Activated B cell treated with CpG ODN at 0.5 μM for 24 hours (primary cell): ENCODE measurements around the gene NCAM1. TPM values are rescaled to one million over a fixed set of nuclear protein-coding genes. Genes with fewer than 3 reads are reported as not detected.
"Not testable (repeated sequence)": the region's sequence is repeated elsewhere in the genome, so short reads cannot be mapped to it uniquely, and the experiment has no call there.

ENCODE experiments used
- ATAC-seq: fragments of 200-7000 bp; cut with Tn5 transposase; one replicate; pipeline ENCODE4 v1.10.0; 2021; ENCODE audit warnings: low read depth, mild to moderate bottlenecking, moderate library complexity
- CTCF ChIA-PET: fragments of 350-600 bp; sonication (Branson Sonifier 250); formaldehyde crosslinking; loops from one replicate; lab custom pipeline; 2021; ENCODE audit warnings: antibody characterized with exemption; lab: Charles Lee
- POLR2A ChIA-PET: fragments of 350-600 bp; sonication (Branson Sonifier 250); formaldehyde crosslinking; loops from one replicate; lab custom pipeline; 2021; ENCODE audit warnings: antibody characterized with exemption; lab: Charles Lee
- DNase-seq: peaks from one replicate; pipeline ENCODE4 v3.0.0; 2022
- H3K27ac Mint-ChIP-seq: one replicate; pipeline ENCODE4 v1.8.0; 2020; ENCODE audit warnings: mixed read lengths
- H3K27me3 Mint-ChIP-seq: one replicate; pipeline ENCODE4 v1.8.0; 2021; ENCODE audit warnings: mixed read lengths
- H3K36me3 Mint-ChIP-seq: one replicate; pipeline ENCODE4 v1.8.0; 2021; ENCODE audit warnings: low read depth, mixed read lengths
- H3K4me1 Mint-ChIP-seq: one replicate; pipeline ENCODE4 v1.8.0; 2021; ENCODE audit warnings: mixed read lengths
- H3K4me3 Mint-ChIP-seq: one replicate; pipeline ENCODE4 v1.8.0; 2020; ENCODE audit warnings: mild to moderate bottlenecking, mixed read lengths
- H3K9me3 Mint-ChIP-seq: one replicate; pipeline ENCODE4 v1.8.0; 2020; ENCODE audit warnings: mixed read lengths
- intact Hi-C: fragments of 100-400 bp; cut with micrococcal nuclease; formaldehyde crosslinking; loops from one replicate; pipeline ENCODE4 v1.15.1; 2024
- total RNA-seq: library from RNA; stranded (reverse); gene quantifications from 2 replicates; pipeline ENCODE4 v1.2.3, GENCODE V29; 2022
- TF ChIP-seq, protein P1 (sequence below): fragments of 200-600 bp; IDR thresholded peaks from one replicate; pipeline ENCODE4 v1.8.0; 2022; ENCODE audit warnings: antibody characterized with exemption, mild to moderate bottlenecking

NCAM1 gene
- total RNA-seq, 1 donor from 2014 or later, result not detected

- ChIA-PET POLR2A (no interaction called here), CTCF (no interaction called here)
- no peaks in the 10 kb centered on the region for H3K36me3 Mint-ChIP-seq
- intact Hi-C loops, result no loop called here
- H3K4me3 Mint-ChIP-seq, result no peak overlapping the region
- no peak for DNase-seq
- no peaks in the 10 kb centered on the region for H3K4me1 Mint-ChIP-seq
- no peaks in the 10 kb centered on the region for H3K9me3 Mint-ChIP-seq
- no peak for ATAC-seq
- no peak overlapping the region for H3K27ac Mint-ChIP-seq
- peaks cover 3% of the 10 kb centered on the region for H3K27me3 Mint-ChIP-seq
- TF ChIP-seq, protein P1, sequence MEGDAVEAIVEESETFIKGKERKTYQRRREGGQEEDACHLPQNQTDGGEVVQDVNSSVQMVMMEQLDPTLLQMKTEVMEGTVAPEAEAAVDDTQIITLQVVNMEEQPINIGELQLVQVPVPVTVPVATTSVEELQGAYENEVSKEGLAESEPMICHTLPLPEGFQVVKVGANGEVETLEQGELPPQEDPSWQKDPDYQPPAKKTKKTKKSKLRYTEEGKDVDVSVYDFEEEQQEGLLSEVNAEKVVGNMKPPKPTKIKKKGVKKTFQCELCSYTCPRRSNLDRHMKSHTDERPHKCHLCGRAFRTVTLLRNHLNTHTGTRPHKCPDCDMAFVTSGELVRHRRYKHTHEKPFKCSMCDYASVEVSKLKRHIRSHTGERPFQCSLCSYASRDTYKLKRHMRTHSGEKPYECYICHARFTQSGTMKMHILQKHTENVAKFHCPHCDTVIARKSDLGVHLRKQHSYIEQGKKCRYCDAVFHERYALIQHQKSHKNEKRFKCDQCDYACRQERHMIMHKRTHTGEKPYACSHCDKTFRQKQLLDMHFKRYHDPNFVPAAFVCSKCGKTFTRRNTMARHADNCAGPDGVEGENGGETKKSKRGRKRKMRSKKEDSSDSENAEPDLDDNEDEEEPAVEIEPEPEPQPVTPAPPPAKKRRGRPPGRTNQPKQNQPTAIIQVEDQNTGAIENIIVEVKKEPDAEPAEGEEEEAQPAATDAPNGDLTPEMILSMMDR, result no peak
These were observed 85.6 kb downstream of the NCAM1 start for GRCh38 chr11:113046866-113047265.

DNA sequence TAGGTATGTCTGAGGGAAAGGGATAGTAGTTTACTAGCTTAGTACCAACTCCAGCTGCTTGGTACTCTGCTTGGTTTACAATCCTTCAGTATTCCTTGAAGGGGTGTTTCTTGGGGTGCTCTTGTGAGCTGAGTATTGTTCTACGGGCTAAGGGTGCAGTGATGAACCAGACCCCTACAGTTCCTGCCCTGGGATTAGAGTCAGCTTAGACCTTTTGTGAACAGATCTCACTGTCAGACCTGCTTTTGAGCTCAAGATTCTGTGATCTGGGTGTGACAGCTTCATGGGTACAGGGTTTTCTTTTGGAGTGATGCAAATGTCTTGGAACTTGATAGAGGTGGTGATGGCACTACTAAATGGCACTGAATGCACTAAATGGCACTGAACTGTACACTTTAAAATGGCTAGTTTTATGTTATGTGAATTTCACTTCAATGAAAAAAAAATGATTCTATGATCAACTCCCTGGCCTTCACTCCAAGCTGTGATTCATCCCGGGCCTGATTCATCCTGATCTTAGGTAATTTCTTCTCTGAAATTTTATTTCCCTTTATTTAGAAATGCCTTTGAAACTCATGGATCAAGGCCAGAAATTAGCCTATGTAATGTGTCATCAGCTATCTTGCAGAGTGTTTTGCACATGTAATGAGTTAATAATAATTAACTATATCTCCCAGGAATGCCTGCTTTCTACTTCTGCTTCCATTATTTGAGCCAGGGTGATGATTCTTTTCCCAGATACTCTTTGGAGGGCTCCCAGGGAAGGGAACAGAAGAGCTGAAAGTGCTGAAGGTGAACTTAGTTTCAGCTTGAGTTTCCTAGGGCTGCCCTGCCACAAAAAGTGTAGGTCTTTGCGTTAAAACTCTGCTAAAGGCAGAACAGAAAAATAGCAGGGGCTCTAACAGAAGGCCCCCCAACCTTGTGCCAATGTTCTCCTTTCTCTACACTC lies 87.9 kb downstream of the NCAM1 start:
- Mint-ChIP-seq H3K9me3 (no peaks in the 10 kb centered on the region), H3K27ac (no peak overlapping the region), H3K36me3 (no peaks in the 10 kb centered on the region), H3K4me1 (no peaks in the 10 kb centered on the region), H3K27me3 (no peaks in the 10 kb centered on the region), H3K4me3 (no peak overlapping the region)
- intact Hi-C loops, result no loop called here
- TF ChIP-seq, protein P1, result no peak
- ChIA-PET CTCF (no interaction called here), POLR2A (no interaction called here)
- no peak for DNase-seq
- ATAC-seq, result no peak

GRCh38 chr11:113053042-113053441 lies 91.8 kb downstream of the NCAM1 start:
- POLR2A ChIA-PET, ATAC-seq, intact Hi-C loops, DNase-seq, H3K4me3 Mint-ChIP-seq, H3K4me1 Mint-ChIP-seq, H3K27ac Mint-ChIP-seq, H3K36me3 Mint-ChIP-seq, H3K27me3 Mint-ChIP-seq, CTCF ChIA-PET, H3K9me3 Mint-ChIP-seq: not testable (repeated sequence)

- Mint-ChIP-seq H3K27ac (no peak overlapping the region), H3K27me3 (no peaks in the 10 kb centered on the region), H3K9me3 (no peaks in the 10 kb centered on the region), H3K4me3 (no peak overlapping the region), H3K4me1 (no peaks in the 10 kb centered on the region), H3K36me3 (no peaks in the 10 kb centered on the region)
- DNase-seq, result no peak
- CTCF ChIA-PET, result no interaction called here
- TF ChIP-seq, protein P1, result no peak
- POLR2A ChIA-PET, result no interaction called here
- ATAC-seq, result no peak
- intact Hi-C loops, result no loop called here
These were observed 95.8 kb downstream of the NCAM1 start for GRCh38 chr11:113057038-113057437.

GRCh38 chr11:113059548-113059947 lies 98.3 kb downstream of the NCAM1 start:
- H3K27me3 Mint-ChIP-seq, result no peaks in the 10 kb centered on the region
- TF ChIP-seq, protein P1, result no peak
- no peaks in the 10 kb centered on the region for H3K9me3 Mint-ChIP-seq
- intact Hi-C loops, result no loop called here
- H3K4me1 Mint-ChIP-seq, result no peaks in the 10 kb centered on the region
- no peaks in the 10 kb centered on the region for H3K36me3 Mint-ChIP-seq
- DNase-seq (no peak), ATAC-seq (no peak)
- H3K27ac Mint-ChIP-seq, result no peak overlapping the region
- CTCF ChIA-PET, result no interaction called here
- no peak overlapping the region for H3K4me3 Mint-ChIP-seq
- POLR2A ChIA-PET, result no interaction called here
